ENCODE results near the gene KRTAP5-5.
"Not testable (repeated sequence)": the region's sequence is repeated elsewhere in the genome, so short reads cannot be mapped to it uniquely, and the experiment has no call there.

DNA sequence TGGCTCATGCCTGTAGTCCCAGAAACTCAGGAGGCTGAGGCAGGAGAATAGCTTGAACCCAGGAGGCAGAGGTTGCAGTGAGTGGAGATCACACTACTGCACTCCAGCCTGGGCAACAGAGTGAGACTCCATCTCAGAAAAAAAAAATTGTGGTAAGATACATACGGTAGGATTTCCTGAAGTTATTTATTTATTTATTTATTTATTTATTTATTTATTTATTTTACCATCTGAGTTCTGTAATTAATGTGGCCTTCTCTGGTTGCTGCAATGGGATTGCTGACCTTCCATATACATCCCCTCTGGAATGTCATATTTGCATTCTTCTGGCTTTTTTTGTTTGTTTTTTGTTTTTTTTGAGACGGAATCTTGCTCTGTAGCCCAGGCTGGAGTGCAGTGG, 46.7 kb upstream of the KRTAP5-5 start:
- TF ChIP-seq, protein P1, sequence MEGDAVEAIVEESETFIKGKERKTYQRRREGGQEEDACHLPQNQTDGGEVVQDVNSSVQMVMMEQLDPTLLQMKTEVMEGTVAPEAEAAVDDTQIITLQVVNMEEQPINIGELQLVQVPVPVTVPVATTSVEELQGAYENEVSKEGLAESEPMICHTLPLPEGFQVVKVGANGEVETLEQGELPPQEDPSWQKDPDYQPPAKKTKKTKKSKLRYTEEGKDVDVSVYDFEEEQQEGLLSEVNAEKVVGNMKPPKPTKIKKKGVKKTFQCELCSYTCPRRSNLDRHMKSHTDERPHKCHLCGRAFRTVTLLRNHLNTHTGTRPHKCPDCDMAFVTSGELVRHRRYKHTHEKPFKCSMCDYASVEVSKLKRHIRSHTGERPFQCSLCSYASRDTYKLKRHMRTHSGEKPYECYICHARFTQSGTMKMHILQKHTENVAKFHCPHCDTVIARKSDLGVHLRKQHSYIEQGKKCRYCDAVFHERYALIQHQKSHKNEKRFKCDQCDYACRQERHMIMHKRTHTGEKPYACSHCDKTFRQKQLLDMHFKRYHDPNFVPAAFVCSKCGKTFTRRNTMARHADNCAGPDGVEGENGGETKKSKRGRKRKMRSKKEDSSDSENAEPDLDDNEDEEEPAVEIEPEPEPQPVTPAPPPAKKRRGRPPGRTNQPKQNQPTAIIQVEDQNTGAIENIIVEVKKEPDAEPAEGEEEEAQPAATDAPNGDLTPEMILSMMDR (IDR thresholded peaks at IDR 0.05): not testable (repeated sequence)
- TF ChIP-seq POLR2A, POLR2AphosphoS5 (IDR thresholded peaks at IDR 0.05): not testable (repeated sequence)

Data from prostate gland (tissue), 2 donors.